GM06990 (cell line): ENCODE data around the gene PLAC9.
"Not testable (repeated sequence)": the region's sequence is repeated elsewhere in the genome, so short reads cannot be mapped to it uniquely, and the experiment has no call there.

Source experiments
- DNase-seq: peaks from one replicate; pipeline ENCODE4 v3.0.0-alpha.2; 2011; ENCODE audit not compliant: insufficient read length; ENCODE audit errors: extremely low read depth
- H3K27me3 ChIP-seq: replicated peaks from 2 replicates; pipeline ENCODE4 v1.6.0; 2011; ENCODE audit warnings: low read length; ENCODE audit not compliant: control insufficient read depth, insufficient read depth
- H3K36me3 ChIP-seq: 2 replicates; pipeline ENCODE4 v1.5.1; 2011; ENCODE audit warnings: low read length; ENCODE audit not compliant: control insufficient read depth, insufficient read depth
- H3K4me3 ChIP-seq: replicated peaks from 2 replicates; pipeline ENCODE4 v1.5.1; 2011; ENCODE audit warnings: low read depth, mild to moderate bottlenecking, control low read depth, low read length
- TF ChIP-seq, protein P1 (sequence below): IDR thresholded peaks from 2 replicates; pipeline ENCODE4 v1.5.1; 2011; ENCODE audit warnings: low read length, control low read depth, mild to moderate bottlenecking, inconsistent platforms; ENCODE audit not compliant: insufficient read depth, poor library complexity, severe bottlenecking

Gene PLAC9, protein sequence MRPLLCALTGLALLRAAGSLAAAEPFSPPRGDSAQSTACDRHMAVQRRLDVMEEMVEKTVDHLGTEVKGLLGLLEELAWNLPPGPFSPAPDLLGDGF

GRCh38 chr10:80132299-80133139 lies at the start of gene PLAC9:
PLAC9 (plus strand) TSS chr10:80132730; CDS start chr10:80132763, 33 bp downstream.
- Histone ChIP-seq H3K27me3 (peaks cover 1% of the 10 kb centered on the region; the same call in 1 of the 2 replicates), H3K36me3 (no peaks in the 10 kb centered on the region), H3K4me3 (no peak within 1 kb of the TSS)
- TF ChIP-seq, protein P1, sequence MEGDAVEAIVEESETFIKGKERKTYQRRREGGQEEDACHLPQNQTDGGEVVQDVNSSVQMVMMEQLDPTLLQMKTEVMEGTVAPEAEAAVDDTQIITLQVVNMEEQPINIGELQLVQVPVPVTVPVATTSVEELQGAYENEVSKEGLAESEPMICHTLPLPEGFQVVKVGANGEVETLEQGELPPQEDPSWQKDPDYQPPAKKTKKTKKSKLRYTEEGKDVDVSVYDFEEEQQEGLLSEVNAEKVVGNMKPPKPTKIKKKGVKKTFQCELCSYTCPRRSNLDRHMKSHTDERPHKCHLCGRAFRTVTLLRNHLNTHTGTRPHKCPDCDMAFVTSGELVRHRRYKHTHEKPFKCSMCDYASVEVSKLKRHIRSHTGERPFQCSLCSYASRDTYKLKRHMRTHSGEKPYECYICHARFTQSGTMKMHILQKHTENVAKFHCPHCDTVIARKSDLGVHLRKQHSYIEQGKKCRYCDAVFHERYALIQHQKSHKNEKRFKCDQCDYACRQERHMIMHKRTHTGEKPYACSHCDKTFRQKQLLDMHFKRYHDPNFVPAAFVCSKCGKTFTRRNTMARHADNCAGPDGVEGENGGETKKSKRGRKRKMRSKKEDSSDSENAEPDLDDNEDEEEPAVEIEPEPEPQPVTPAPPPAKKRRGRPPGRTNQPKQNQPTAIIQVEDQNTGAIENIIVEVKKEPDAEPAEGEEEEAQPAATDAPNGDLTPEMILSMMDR = no peak
- DNase-seq = no peak

DNA sequence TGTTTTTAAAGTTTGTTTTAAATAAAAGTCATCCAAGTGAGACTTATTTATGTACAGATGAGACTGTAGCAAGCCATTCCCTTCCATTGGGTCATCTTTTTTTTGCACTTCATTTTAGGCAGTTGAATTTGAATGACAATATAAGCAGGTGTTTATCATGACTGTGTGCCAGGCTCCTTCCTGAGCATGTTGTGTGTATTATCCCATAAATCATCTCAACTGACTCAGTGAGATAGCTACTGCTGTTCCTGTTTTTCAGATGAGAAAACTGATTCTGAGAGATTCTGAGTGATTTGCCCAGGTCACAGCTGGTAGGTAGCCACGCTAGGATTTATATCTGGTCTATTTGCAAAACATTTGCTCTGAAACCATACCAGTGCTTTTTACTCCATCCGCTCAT lies 42.4 kb upstream of the PLAC9 start:
- Histone ChIP-seq H3K4me3 (no peak overlapping the region), H3K36me3 (no peaks in the 10 kb centered on the region), H3K27me3 (no peaks in the 10 kb centered on the region)
- no peak for DNase-seq
- TF ChIP-seq, protein P1 = no peak

GRCh38 chr10:80094231-80094630 lies 38.3 kb upstream of the PLAC9 start:
- TF ChIP-seq, protein P1 = no peak
- no peak for DNase-seq
- no peaks in the 10 kb centered on the region for H3K27me3 ChIP-seq
- no peaks in the 10 kb centered on the region for H3K36me3 ChIP-seq
- no peak overlapping the region for H3K4me3 ChIP-seq

DNA sequence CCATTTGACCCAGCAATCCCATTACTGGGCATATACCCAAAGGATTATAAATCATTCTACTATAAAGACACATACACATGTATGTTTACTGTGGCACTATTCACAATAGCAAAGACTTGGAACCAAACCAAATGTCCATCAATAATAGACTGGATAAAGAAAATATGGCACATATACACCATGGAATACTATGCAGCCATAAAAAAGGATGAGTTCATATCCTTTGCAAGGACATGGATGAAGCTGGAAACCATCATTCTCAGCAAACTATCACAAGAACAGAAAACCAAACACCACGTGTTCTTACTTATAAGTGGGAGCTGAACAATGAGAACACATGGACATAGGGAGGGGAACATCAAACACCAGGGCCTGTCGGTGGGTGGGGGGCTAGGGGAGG lies 34.3 kb upstream of the PLAC9 start:
- not testable (repeated sequence) for DNase-seq, H3K36me3 ChIP-seq, H3K4me3 ChIP-seq, H3K27me3 ChIP-seq

- not testable (repeated sequence) for DNase-seq
Measured at GRCh38 chr10:80099295-80099694, 33.2 kb upstream of the PLAC9 start.

DNA sequence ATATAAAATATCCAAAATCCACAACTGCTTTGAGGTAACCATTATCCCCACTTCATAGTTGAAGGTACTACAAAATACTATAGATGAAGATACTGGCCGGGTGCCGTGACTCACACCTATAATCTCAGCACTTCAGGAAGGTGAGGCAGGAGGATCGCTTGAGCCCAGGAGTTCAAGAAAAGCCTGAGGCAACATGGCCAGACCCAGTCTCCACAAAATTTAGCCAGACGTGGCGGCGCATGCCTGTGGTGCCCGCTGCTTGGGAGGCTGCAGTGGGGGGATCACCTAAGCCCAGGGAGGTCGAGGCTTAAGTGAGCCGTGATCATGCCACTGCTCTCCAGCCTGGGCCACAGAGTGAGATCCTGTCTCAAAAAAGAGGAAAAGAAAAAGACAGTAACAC lies 32.4 kb upstream of the PLAC9 start:
- no peaks in the 10 kb centered on the region for H3K36me3 ChIP-seq
- TF ChIP-seq, protein P1 = no peak
- no peak overlapping the region for H3K4me3 ChIP-seq
- no peak for DNase-seq
- no peaks in the 10 kb centered on the region for H3K27me3 ChIP-seq

More at GRCh38 chr10:80099295-80099694, 33.2 kb upstream of the PLAC9 start:
- H3K36me3 ChIP-seq, H3K4me3 ChIP-seq, H3K27me3 ChIP-seq: not testable (repeated sequence)
